HG03439 (cell line): ENCODE results near the gene MCTP1.
"Not testable (repeated sequence)": the region's sequence is repeated elsewhere in the genome, so short reads cannot be mapped to it uniquely, and the experiment has no call there.

Experiments used
- ATAC-seq: cut with Tn5 transposase; IDR thresholded peaks from one replicate; pipeline ENCODE4 v1.9.1; 2021; ENCODE audit warnings: mild to moderate bottlenecking, moderate library complexity; ENCODE audit not compliant: unreplicated experiment

The MCTP1 gene

DNA sequence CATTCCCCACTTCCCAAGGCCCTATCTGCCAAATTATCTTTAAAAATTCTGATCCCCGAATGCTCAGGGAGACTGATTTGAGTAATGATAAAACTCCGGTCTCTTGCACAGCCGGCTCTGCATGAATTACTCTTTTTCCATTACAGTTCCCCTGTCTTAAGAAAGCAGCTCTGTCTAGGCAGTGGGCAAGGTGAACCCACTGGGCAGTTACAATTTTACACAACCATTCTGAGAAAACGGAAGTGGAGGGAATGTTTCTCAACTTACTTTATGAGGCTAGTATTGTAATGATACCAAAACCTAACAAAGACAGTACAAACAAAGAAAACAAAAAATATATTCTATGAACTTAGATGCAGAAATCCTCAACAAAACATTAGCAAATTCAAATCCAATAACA, 100.0 kb downstream of the MCTP1 start:
- ATAC-seq, result no peak

DNA sequence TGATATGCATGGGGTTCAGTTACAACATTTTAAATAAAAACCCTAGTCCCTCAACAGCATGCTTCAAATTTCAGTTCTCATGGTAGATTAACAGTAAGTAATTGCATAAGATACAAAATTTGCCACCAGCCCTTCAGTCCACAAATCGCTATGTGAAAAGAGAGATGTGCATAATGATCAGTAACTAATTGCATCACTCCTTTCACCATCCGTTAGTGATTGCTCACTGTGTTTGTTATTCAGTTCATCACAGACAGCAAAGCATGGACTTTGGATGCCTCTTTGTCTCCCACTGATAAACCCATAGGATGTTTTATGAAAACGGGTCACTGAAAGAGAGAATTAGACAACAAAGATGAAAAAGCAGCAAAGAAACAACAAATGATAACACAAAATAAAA, 103.2 kb downstream of the MCTP1 start:
- no peak for ATAC-seq

DNA sequence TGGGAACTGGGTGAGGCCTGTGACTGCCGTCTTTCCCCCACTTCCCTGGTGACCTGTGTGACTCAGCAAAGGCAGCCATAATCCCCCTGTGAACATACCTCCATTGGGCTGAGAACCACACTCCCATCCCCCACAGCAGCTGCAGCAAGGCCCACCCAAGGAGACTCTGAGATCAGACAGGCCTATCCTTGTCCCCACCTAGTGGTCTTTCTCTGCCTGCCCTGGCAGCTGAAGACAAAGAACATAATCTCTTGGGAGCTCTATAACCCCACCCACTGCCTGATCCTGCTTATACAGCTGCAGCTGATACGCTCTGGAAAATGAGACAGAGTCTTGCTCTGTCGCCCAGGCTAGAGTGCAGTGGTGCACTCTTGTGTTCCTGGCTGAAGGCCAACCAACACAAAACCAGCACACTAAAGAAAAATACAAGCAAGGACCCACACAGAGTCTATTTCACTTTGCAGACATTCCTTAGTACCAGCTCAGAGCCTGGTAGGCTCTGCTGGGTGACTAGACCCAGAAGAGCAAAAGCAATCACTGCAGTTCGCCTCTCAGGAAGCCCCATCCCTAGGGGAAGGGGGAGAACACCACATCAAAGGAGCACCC, 106.7 kb downstream of the MCTP1 start:
- ATAC-seq, result no peak

DNA sequence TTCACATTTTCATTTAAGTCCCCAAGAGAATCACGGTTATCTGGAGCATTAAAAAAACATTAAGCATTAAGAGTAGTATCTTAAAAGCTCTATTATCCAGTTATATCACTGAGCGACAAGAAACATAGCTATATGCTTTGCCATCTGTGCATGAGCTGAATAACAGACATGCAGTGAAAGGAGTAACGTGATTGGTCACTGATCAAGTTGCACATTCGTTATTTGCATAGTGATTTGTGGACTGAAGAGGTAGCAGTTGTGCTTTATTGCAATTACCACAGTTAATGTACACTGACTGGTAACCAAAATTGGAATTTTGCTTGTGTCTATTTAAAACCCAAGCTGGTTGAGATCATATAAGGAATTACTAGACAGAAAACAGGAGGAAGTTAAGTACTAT, 107.4 kb downstream of the MCTP1 start:
- no peak for ATAC-seq

DNA sequence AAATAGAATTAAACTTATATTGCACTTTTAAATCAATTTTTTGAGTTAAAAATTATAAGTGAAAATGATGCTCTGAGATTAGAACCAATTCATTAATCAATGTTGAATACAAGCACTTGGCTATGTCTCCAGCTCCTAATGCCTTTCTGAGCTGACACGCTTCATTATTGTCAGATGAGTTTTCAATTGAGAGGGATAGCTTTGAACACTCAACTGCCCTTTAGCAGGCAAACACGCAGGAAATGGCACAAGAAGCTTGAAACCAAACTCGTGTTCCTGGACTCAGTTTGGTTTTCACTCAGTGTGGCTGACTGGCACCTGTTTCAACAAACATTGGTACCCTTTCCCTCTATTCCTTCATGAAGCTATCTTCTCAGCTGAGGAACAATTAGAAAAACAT, 109.8 kb downstream of the MCTP1 start:
- no peak for ATAC-seq

DNA sequence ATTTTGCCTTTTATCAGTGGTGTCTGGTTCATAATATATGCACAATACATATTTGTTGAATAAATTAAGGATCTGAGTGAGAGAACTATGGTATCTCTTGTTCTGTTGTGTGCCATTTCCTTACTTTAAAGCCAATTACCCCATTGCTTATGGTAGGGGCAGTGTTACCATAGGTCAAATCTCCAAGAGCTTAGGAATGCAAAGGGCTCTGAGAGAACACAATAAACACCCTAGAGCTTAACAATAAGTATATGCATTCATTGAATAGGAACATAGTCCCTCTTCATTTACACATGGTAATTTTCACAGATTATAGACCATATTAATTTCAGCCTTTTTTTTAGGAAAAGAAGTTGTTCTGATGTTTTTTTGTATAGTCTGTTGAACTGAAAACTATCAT, 112.2 kb downstream of the MCTP1 start:
- no peak for ATAC-seq

DNA sequence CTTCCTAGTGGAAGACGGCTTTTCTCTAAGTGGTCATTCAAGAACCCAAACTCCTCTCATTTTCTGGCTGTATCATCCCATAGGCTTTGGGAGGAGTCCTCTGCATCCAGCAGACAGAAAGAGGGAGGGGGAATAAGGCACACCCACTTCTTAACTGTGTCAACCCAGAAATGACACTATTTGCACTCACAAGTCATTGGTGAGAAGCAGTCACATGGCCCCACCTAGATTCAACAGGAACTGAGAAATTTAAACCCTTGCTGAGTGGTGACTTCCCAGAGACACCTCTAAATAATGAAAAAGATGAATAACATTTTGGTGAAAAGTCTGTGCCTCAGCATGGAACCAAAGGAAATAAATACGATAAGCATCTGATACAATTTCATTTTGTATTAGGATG, 120.0 kb downstream of the MCTP1 start:
- no peak for ATAC-seq

DNA sequence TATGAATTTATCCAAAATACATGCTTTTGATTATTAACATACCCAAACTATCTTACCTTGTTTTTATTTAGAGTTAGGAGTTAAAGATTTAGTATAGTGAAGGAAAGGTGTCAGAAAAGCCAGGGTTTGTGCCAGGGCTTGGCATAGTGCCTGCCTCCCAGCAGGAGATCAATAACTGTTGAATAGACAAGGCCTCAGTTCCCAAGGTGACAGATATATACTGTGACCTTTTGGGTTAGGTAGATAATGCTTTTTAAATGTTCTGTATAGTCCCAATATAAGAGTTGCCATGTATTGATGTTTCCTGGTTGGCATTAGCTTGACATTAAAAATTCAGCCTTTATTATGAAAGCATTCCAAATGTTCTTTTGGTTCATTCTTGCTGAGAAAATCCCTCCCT, 121.8 kb downstream of the MCTP1 start:
- ATAC-seq, result no peak

DNA sequence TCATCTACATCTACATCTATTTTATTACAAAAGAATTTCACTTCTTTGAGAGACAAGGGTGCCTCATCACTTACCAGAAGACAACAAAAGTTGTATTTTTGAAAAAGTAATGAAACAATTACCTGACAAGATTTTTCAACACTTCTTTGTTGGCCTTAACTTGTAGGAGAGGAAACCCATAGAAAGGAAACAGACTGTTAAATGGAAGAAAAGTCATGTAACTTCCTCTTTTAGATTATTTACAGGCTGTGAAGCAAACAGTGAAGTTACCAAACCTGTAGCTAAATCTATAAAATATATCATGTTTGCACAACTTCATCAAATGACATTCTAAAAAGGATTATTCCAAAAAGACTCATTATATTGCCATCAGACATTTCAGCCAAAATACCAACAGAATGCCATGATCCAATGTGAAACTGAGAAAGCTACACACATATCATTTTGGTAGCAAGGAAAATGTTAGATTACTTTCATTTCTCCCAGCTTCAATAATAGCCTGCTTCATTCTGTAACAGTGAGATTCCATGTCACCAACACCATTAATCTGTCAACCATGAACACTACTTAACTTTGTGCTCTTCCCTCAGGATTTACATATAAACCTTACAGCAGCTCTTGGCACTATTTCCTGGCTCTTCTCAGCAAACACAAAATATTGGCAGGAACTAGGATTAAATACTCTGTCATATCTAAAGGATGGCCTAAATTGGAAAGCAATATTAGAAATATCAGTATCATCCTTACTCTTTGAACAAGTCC, 122.5 kb downstream of the MCTP1 start:
- ATAC-seq, result no peak

DNA sequence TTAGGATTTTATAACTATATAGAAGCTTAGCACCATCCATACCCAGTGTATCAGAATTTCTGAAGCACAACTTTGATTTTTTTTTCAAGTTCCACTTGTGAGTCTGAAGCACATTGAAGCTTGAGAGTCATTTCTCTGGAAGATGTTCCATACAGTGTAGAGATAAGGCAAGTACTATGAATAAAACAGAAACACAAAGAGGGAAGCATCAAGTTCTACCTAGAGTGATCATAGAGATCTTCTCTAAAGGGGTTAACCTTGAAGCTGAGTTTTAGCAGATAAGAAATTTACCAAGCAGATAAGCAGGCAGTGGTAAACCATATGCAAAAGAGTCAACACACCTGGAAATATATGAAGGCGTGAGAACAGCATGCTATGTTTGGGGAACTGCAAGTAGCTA, 125.3 kb downstream of the MCTP1 start:
- no peak for ATAC-seq

DNA sequence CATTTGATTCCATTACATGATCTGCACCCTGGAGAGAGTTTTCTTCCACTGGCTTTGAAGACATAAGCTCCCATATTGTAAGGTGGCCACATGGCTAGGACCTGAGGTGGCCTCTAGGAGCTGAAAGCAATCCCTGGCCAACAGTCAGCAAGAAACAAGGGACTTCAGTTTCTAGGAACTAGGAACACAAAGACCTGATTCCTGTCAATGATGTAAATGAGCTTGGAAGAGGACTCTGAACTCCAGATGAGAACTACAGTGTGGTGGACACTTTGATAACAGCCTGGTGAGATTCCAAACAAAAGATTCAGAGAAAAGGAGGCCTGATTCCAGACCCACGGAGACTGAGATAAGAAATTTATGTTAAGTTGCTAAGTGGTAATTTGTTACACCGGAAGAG, 129.0 kb downstream of the MCTP1 start:
- ATAC-seq, result no peak

DNA sequence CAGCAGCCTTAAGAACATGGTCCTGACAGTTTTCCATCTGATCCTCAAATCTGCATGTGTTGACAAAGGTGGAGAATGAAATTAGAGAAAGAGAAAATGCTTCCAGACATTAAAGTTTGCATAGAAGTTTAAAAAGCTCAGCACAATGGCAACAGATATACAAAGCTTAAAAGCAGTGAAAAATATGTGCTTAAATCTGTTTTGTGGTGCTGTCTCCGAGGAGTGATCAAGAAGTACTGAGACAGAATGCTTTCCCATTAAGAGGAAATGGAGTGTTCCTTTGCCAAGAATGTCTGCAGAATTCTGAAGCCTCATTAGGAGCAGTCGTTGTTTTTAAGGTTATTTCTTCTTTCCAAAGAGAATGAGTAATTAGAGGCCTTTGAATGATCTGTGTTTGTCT, 131.4 kb downstream of the MCTP1 start:
- ATAC-seq, result no peak

DNA sequence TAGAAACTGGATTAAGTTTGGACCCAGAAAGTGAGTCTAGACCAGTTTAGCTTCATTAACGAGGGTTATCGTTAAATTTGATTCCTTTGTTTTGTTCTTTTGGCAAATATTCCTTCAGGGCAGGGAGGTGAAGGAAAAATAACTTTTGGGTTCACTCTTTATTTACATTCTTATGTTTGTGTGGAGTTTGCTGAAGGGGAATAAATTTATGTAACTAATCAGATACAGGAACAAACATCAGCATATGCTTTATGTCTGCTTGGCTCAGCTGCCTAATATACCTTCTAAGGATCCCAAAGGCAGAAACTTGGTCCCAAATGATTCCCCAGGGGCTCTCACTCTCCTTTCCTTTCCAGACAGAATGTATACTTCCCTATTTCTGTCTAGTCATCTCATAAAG, 132.4 kb downstream of the MCTP1 start:
- no peak for ATAC-seq

DNA sequence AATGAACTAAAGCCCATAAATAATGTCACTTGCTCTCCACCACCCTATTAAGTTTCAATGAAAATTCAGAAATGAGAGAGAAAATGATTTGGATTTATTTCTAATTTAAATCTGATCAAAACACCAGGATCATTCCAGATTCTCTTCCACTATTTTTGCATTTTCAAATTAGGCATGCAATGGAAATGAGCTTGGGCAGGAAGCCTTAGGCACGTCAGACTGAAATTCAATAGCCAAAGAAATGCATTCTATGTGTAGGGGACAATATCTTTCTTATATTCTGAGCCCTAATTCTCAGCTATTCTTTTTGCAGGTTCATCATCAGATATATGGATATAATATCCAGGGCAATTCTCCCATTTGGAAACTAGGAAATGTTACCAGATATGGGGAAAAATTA, 132.8 kb downstream of the MCTP1 start:
- no peak for ATAC-seq

DNA sequence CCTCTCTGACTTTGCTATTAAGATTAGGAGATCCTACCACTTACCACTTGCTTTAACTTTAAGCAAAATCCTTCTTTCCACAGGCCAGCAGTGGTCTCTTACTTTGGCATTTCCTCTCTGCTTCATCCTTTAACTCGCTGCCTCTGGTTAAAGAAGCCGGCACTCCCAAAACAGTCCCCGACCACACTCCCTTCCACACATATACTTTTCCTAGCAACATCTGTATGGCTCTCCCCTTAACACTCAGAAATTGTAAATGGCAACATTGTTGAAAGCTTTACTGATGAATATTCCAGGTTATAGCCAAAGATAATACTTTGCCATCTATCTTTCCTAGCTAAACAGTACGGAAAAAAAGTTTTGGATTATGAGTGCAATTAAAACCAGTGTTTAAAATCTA, 133.2 kb downstream of the MCTP1 start:
- ATAC-seq, result no peak

DNA sequence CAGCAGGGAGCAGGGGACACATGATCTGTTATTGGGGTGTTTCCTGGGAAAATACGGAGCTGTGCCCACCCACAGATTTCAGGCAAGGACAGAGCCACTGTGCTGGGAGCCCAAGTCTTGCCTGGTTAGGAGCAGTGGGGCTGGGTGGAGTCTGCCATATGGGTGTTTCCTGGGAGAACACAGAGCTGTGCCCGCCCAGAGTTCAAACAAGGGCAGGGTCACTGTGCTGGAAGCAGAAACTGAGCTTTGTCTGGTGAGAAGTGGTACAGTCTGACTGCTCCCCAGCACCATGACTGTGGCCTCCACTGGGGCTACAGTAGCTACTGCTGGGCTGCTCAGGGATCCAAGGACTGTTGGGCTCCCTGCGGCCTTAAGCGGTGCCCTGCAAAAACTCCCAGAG, 135.5 kb downstream of the MCTP1 start:
- no peak for ATAC-seq

DNA sequence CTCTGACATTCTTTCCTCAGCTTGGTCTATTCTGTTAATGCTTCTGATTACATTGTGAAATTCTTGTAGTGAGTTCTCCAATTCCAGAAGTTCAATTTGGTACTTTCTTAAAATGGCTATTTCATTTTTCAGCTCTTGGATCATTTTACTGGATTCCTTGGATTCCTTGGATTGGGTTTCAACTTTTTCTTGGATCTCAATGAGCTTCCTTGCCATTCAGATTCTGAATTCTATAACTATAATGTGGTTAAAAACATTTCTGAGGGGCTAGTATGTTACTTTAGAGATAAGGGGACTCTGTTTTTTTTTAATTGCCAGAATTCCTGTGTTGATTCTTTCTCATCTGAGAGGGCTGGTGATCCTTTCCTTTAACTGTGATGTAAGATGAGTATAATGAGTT, 136.4 kb downstream of the MCTP1 start:
- ATAC-seq, result no peak

DNA sequence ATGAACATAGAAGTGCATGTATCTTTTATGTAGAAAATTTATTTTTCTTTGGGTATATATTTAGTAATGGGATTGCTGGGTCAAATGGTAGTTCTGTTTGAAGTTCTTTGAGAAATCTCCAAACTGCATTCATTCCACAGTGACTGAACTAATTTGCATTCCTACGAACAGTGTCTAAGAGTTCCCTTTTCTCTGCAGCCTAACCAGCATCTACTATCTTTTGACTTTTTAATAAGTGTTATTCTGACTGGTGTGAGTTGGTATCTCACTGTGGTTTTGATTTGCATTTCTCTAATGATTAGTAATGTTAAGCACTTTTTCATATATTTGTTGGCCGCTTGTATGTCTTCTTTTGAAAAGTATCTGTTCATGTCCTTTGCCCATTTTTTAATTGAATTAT, 141.0 kb downstream of the MCTP1 start:
- ATAC-seq, result not testable (repeated sequence)

DNA sequence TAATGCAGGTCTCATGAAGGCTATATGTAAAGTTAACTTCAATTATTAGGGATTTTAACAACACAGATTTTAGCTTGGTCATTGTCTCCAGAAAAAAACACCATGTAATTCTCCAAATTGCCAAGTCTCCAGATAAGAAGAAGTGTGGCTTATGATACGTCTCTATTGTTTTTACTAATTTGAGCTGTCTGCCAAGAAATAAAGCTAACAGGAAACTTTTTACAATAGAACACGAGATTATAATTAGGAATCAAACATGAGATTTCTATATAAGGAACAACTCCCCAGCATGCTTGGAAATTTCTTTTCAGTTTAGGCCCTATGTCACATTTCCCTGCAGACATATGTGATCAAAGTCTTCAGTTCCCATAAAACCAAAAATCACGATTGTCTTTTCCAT, 142.7 kb downstream of the MCTP1 start:
- ATAC-seq, result no peak

DNA sequence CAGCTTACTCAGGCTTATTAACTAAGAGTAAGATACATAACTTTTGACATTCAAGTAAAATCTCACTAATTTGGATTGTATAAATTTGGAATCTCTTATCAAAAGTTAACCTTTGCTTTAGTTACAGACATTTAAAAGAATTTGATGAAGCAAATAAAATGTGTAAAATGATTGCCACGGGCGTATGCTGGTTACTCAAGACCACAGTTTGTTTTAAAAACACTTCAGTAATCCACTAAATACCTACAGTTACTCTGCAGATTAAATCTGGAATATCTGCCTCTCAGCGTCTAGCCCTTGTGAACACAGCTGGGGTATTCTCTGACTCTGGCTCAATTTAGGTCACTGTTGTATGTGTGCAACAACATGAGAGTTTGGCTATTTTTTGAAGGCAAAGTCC, 143.8 kb downstream of the MCTP1 start:
- ATAC-seq, result no peak

DNA sequence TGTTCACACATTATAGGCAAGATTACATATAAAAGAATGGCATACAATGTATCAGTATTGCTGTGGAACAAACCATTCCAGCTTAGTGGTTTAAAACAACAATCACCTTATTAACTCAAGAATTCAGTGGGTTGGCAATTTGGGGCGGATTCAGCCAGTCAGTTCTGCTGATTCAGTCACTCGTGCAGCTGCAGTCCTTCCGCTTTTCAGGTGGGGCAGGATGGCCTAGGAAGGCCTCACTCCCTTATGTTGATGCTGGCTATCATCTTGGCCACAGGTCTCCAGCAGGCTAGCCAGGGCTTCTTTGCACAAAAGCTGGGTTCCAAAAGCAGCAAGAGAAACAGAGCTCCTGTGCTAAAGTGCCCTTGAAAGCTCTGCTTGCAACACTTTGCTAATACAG, 150.6 kb downstream of the MCTP1 start:
- no peak for ATAC-seq

DNA sequence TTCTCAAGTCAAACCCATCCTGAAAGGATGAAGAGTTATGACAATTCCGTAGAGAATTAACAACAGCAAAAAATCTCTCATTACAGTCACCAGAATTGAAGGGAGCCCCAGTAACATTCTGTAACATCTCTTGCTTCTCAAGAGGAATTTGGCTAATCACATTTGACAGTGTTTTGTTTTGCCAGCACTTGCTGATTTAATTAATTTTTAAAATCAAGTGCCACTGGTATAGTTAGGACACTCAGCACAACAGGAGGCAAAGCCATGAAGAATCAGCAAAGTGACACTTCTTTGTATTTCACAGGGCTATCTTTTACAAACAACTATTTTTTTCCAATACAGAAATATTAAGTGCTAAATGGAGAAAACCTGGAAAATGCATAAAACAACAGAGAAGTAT, 152.8 kb downstream of the MCTP1 start:
- ATAC-seq, result no peak

DNA sequence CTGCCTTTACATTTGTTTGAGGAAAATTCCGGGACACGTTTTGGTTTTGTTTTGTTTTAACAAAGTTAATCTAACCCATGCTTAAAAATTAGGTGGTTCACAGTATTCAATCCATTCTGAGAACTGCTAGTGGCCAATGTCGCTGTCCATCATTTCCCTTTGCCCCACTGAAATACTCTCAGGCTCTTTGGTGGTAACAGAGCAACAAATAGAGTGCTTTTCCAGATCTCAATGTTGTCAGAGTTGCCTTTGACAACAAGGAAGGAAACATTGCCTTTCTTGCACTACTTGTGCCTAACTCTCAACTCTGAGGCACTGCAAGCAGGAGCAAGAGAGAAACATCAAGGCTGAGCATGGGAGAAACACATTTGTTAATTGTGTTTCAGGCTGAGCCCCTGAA, 154.0 kb downstream of the MCTP1 start:
- no peak for ATAC-seq
